Right lobe of liver (tissue), 6 donors: ENCODE data around the gene NKX2-3. TPM values are rescaled to one million over a fixed set of nuclear protein-coding genes. Genes with fewer than 3 reads are reported as not detected.

Experiments
- ATAC-seq, 4 donors: fragments of 200-7000 bp; cut with Tn5 transposase; one replicate each; pipeline ENCODE4 v1.9.1; 2020; ENCODE audit warnings: mild to moderate bottlenecking in 4 of 4, moderate library complexity in 4 of 4
- DNase-seq, 3 donors: peaks; one replicate each; pipeline ENCODE4 v3.0.0-alpha.2; 2020
- H3K27ac ChIP-seq, 3 donors: fragments of 200-600 bp; one replicate each; pipeline ENCODE4 v1.8.0; 2022
- H3K27me3 ChIP-seq, 2 donors: fragments of 200-600 bp; one replicate each; pipeline ENCODE4 v1.8.0; 2022
- H3K36me3 ChIP-seq, 4 donors: fragments of 200-600 bp; sonication (generic) in 1 of 4; one replicate each; pipeline versions ENCODE4 v1.5.1 to v1.8.0; 2017 to 2022; ENCODE audit warnings: control low read depth in 1 of 4
- H3K4me1 ChIP-seq, 4 donors: fragments of 200-600 bp; sonication (generic) in 1 of 4; one replicate each; pipeline versions ENCODE4 v1.5.1 to v1.8.0; 2017 to 2022; ENCODE audit warnings: control low read depth in 1 of 4
- H3K4me3 ChIP-seq, 3 donors: fragments of 200-600 bp; one replicate each; pipeline ENCODE4 v1.8.0; 2022
- H3K9me3 ChIP-seq, 4 donors: fragments of 200-600 bp; sonication (generic) in 1 of 4; one replicate each; pipeline versions ENCODE4 v1.5.1 to v1.8.0; 2017 to 2022; ENCODE audit warnings: control low read depth in 1 of 4
- CTCF ChIP-seq, 4 donors: fragments of 200-600 bp in 3 of 4; fragments of 450-650 bp in 1 of 4; IDR thresholded peaks; one replicate each; pipeline versions ENCODE4 v1.5.1 to v1.8.0; 2016 to 2022; ENCODE audit warnings: antibody characterized with exemption in 4 of 4, mild to moderate bottlenecking in 2 of 4
- POLR2A ChIP-seq: fragments of 450-650 bp; IDR thresholded peaks from one replicate; pipeline ENCODE4 v1.6.1; 2017; ENCODE audit warnings: antibody characterized with exemption, mild to moderate bottlenecking
- WGBS: methylation state at CpG from one replicate; pipeline ENCODE4 v1.1.6; 2018; ENCODE audit warnings: low coverage, low lambda C conversion rate; ENCODE audit not compliant: insufficient coverage; ENCODE audit errors: missing lambda C conversion rate; 5-methylcytosine and 5-hydroxymethylcytosine counted together
- intact Hi-C, 2 donors: fragments of 100-400 bp; cut with DNase I; formaldehyde crosslinking; loops; one replicate each; pipeline versions ENCODE4 v1.11.2 to v1.14.1; 2022
- total RNA-seq, 6 experiments: library from RNA; depleted of rRNA in 2 of 6; stranded (reverse); fragments of >200 nt in 2 of 6; fragmentation: NEBNext Ultra II Directional in 3 of 6; extraction: Animal tissue kit (Norgen Biotek cat#: 25700) in 3 of 6; gene quantifications; one replicate each; pipeline versions ENCODE4 v1.1.0 to v1.2.4, GENCODE V29; 2016 to 2023
- donor health status: DM: no; HTN: yes; CAD: no.
- donor health status: DM: no; HTN: no; CAD: no.
- donor health status: DM: no; HTN: no; CAD: no.
- donor health status: DM: no; HTN: yes; CAD: no.
- donor health status: DM: no; HTN: yes; CAD: no.

NKX2-3 gene
- total RNA-seq, 6 experiments from 2014 or later = 0.18 TPM; not detected in 5

- intact Hi-C loops = no loop called here
- Histone ChIP-seq H3K4me3 (no peak overlapping the region), H3K27me3 (peaks cover 32 to 71% of the 10 kb centered on the region in 2 donors), H3K4me1 (peaks cover 0 to 23% (median 0%) of the 10 kb centered on the region in 4 donors), H3K27ac (no peak overlapping the region), H3K36me3 (no peaks in the 10 kb centered on the region), H3K9me3 (no peaks in the 10 kb centered on the region)
- no peak for TF ChIP-seq POLR2A
- no peak for TF ChIP-seq CTCF (IDR thresholded peaks at IDR 0.05)
- no peak for ATAC-seq
- 13% methylated on average over 26 of the region's 40 CpGs for WGBS
- no peak for DNase-seq
Observed at GRCh38 chr10:99536338-99537085, 3.8 kb downstream of the NKX2-3 start.

- intact Hi-C loops = no loop called here
- DNase-seq (no peak), ATAC-seq (no peak)
- H3K4me1 ChIP-seq = peaks cover 0 to 23% (median 0%) of the 10 kb centered on the region in 4 donors
- 7% methylated on average over 45 of the region's 64 CpGs for WGBS
- H3K36me3 ChIP-seq = no peaks in the 10 kb centered on the region
- no peaks in the 10 kb centered on the region for H3K9me3 ChIP-seq
- no peak overlapping the region for H3K27ac ChIP-seq
- H3K27me3 ChIP-seq = peaks cover 28 to 71% of the 10 kb centered on the region in 2 donors
- no peak for TF ChIP-seq CTCF (IDR thresholded peaks at IDR 0.05)
- H3K4me3 ChIP-seq = no peak overlapping the region
Observed at GRCh38 chr10:99537086-99537988, 4.6 kb downstream of the NKX2-3 start.

- no peaks in the 10 kb centered on the region for H3K36me3 ChIP-seq
- H3K9me3 ChIP-seq = no peaks in the 10 kb centered on the region
- DNase-seq (no peak), ATAC-seq (no peak)
- peaks cover 25 to 66% of the 10 kb centered on the region in 2 donors for H3K27me3 ChIP-seq
- H3K27ac ChIP-seq = no peak overlapping the region
- intact Hi-C loops = no loop called here
- 32% methylated on average over 7 of the region's 10 CpGs for WGBS
- peaks cover 0 to 23% (median 0%) of the 10 kb centered on the region in 4 donors for H3K4me1 ChIP-seq
- H3K4me3 ChIP-seq = no peak overlapping the region
- TF ChIP-seq CTCF (IDR thresholded peaks at IDR 0.05) = no peak
- no peak for TF ChIP-seq POLR2A
Observed at GRCh38 chr10:99537989-99538917, 5.5 kb downstream of the NKX2-3 start.

- H3K4me3 ChIP-seq = no peak overlapping the region
- no peaks in the 10 kb centered on the region for H3K9me3 ChIP-seq
- TF ChIP-seq CTCF (IDR thresholded peaks at IDR 0.05) (no peak), POLR2A (no peak)
- 71% methylated on average over 2 of the region's 6 CpGs for WGBS
- intact Hi-C loops = no loop called here
- no peaks in the 10 kb centered on the region for H3K36me3 ChIP-seq
- peaks cover 0 to 23% (median 0%) of the 10 kb centered on the region in 4 donors for H3K4me1 ChIP-seq
- ATAC-seq (no peak), DNase-seq (no peak)
- H3K27ac ChIP-seq = no peak overlapping the region
- H3K27me3 ChIP-seq = peaks cover 24 to 58% of the 10 kb centered on the region in 2 donors
Observed at GRCh38 chr10:99539120-99539519, 6.4 kb downstream of the NKX2-3 start.
